HG03108 (cell line): ENCODE results near the gene MAP3K6.
A peak's percentile ranks its signal among the peaks of the same experiment; 100 is the strongest.
"Not testable (repeated sequence)": the region's sequence is repeated elsewhere in the genome, so short reads cannot be mapped to it uniquely, and the experiment has no call there.

Source experiments
- ATAC-seq: cut with Tn5 transposase; IDR thresholded peaks from one replicate; pipeline ENCODE4 v1.9.1; 2021; ENCODE audit warnings: moderate library complexity; ENCODE audit not compliant: unreplicated experiment

MAP3K6 gene

DNA sequence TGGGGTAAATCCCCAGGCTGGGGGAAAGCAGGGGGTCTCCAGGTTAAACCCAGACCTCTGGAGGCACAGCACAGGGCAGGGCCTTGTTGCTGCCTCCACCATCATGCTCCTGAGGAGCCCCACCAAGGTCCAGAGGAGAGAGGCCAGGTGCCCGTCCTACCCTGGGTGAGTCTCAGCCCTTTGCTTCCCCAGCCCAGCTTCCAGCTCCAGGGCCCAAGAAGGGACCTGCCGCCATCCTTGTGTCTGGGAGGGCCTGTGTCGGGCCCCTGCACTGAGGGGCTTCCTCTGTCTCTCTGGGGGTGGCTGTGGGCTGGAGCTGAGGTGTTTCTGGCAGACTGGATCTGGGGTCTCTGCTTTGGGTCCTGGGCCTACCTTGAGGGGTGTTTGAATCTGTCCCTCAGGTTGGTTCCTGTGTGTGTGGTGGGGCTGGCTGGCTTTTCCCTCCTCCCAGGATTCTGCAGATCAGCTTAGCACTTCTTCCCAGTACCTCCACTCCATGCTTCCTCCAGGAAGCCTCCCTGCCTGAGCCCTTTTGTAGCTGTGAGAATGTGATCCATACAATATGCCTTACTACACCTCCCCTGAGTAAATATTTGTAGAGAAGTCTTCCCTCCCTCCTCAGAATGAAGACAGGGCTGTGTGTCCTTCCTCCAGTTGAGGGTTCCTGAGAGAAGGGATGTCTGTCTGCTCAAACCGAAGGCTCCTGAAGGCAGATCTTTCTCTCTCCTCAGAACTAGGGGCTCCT lies 31.8 kb upstream of the MAP3K6 start:
- no peak for ATAC-seq

DNA sequence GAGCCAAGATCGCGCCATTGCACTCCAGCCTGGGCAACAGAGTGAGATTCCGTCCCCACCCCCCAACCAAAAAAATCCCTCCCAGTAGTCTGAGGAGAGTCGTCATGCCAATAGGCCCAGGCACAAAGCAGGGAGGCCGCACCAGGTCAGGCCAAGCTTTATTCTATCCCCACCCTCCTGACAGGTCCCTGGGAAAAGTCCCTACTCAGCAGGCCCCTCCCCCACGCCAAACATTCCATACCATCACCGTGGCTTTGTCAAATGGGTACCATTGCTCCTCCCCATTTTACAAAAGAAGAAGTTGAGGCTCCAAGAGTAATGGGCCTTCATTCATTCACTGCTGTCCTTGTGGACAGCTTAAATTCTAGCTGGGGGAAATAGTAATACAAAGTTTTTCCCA lies 31.0 kb upstream of the MAP3K6 start:
- ATAC-seq = no peak

DNA sequence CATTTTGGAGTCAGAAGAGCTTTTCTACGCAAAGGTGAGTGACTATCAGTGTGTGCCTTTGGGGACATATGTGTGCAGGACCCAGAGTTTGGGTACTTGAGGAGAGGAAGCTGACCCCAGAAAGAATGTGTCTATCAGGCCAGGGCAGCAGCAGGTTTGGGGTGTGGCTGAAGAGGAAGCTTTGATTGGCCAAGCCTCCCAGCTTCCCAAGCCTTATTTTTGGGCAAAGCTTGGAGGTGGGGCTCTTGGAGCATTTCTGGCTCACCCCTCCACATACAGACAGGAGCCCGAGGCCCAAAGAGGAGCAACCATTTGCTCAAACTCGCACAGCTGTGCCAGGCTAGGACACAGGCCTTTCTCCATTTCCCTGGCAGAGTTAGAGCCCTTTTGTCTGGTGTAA lies 30.3 kb upstream of the MAP3K6 start:
- no peak for ATAC-seq

DNA sequence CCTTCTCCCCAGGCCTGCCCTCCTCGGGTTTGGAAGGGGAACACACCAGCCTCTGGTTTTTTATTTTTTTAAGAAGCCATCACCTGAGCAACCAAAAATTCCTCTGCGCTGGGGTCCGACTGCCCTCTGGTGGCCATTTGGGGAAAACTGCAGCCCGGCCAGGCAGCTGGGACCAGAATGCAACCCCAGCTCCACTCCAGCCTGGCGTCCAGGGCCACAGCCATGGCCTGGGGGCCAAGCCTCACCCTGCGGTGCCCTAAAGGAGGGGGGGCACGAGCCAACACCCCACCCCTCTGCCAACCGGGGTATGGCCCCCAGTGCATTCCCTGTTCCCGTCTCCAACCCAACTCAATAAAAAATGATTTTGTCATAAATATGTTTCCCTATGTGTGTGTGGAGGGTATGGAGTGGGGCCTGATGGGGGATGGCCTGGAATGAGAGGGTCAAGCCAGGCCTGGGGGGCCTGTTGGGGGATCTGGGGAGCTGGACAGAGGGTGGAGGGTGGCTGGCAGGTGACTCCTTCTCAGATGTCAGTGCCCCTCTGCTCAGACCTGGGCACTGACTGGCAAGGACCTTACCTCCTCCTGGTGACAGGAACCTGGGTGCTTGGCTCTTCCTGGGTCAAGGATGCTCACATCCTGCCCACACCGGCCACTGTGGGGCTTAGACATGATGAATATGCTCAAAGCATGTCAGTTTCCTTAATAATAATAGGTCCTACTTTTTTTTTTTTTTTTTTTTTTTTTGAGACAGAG lies 28.9 kb upstream of the MAP3K6 start:
- ATAC-seq = no peak

DNA sequence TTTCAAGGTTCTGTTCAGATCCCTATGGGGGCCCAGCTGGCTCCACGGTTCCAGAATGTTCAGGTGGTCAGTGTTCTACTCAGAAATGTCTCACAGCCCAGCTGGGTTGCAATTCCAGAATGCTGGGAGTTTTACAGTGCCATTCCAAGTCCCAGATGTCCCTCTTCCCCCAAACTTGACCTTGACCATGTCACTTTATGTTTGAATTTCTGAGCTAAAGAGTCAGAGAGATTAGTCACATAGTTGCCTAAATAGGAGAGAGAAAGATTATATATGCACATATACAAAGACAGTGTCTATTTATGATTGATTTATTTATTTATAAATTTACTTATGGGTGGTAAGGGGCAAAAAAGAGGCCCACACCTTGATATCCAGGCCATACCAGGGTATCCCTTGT lies 28.2 kb upstream of the MAP3K6 start:
- no peak for ATAC-seq

DNA sequence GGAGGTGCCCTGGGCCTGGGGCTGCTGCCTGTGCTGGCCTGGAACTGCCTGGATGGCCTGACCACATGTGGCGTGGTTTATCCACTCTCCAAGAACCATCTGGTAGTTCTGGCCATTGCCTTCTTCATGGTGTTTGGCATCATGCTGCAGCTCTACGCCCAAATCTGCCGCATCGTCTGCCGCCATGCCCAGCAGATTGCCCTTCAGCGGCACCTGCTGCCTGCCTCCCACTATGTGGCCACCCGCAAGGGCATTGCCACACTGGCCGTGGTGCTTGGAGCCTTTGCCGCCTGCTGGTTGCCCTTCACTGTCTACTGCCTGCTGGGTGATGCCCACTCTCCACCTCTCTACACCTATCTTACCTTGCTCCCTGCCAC lies 27.5 kb upstream of the MAP3K6 start:
- ATAC-seq = no peak

DNA sequence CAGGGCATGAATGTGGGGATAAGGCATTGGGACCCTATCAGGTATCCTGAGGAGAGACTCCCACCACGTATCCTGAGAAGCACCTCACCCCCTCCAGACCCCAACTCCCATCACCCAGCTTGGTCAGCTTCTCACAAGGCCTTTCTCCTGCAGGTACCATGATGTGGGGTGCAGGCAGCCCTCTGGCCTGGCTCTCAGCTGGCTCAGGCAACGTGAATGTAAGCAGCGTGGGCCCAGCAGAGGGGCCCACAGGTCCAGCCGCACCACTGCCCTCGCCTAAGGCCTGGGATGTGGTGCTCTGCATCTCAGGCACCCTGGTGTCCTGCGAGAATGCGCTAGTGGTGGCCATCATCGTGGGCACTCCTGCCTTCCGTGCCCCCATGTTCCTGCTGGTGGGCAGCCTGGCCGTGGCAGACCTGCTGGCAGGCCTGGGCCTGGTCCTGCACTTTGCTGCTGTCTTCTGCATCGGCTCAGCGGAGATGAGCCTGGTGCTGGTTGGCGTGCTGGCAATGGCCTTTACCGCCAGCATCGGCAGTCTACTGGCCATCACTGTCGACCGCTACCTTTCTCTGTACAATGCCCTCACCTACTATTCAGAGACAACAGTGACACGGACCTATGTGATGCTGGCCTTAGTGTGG lies 27.0 kb upstream of the MAP3K6 start:
- ATAC-seq = no peak

DNA sequence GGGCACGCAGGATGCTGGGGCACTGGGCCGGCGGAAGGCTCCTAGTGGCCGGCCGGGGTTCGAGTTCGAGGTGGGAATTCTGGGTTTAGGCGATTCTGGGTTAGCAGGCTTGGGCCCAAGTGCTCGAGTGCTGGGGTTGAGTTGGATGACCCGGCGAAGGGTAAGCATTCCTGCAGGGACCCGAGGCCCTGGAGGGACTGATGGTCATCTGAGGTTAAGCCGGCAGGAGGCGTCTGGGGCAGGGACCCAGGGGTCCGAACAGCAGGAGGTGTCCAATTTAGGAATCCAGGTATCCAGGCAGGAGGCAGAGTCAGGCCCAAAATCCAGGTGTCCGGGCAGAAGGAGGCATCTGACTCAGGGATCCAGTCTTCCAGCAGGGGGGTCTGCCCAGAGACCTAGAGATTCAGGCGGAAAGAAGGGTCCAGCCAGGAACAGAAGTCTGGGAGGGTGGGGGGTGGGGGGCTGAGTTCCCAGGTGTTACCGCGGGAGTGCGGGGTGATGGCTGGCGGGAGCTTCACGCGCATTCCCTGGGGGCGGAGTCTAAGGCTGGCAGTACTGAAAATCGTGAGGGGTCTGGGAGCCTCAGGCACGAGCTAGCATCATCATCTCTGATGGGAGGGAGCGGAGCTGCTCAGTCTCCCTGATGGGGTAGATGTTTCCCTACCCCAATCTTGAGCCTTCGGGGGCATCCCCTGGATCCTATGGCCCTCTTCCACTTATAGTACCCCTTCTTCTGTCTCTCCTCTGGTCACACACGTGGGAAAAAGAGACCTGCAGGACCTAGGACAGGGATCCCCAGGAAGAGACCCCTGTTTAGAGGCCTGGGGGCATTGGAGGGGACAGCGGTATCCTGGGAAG lies 26.2 kb upstream of the MAP3K6 start:
- no peak for ATAC-seq

DNA sequence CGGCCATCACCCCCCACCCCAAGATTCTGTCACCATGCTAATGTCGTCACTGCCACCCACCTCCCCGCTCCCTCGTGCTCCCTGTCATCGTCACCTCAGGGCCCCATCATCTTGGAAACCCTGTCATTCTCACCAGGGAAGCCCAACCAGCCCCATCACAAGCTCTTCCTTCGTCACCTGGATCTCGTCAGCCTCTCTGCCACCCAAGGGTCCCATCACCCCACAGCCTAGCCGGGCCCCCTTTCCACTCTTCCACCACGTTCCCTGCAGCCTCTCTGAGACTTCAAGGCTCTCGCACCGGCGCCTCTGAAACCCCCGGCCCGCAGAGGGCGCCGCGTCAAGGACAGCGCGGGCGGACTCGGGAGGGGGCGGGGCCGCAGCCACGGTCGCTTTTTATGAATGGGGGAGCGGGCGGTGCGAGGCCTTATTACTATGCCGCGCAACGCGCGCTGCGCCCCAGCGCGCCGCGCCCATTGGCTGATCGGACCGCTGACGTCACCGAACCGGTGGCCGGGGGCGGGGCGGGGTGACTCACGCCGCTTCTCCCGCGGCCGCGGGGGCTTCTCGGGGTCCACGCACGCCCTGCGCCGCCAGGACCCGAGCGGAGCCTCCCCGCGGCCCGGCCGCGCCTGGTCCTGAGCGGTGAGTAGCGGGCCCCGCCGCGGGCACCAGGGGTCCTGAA lies 25.5 kb upstream of the MAP3K6 start, which contains the start of gene GPR3:
Gene GPR3 (plus strand): TSS at position 527 of the 682 bp plus-strand sequence. CDS start 1,177 bp downstream, outside the sequence.
- ATAC-seq = peak; percentile 75

DNA sequence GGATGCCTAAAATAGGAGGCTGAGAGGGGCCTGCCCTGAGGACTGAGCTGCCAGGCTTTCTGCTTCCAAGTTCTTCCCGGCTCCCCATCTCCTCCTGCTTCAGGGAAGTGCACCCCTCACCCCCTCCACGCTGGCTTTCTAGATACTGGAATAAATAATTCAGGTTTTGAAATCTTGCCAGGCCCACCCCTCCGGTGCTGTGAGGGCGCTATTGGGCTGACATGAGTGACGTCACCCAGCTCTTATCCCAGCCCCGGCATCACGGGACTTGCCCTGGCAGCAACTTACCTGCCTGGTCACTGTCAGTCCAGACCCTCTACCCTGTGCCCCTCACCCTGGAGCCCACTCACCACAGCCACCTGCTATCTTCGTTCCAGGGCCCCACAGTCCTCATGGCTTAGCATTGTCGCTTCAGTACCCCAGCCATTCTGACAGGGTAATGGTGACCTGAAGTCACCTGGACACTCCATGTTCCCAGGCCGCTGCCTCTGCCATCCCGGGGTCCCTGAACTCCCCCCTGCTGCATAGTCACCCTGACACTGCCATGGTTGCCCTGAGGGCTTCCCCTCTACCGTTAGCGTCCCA lies 24.8 kb upstream of the MAP3K6 start:
- no peak for ATAC-seq

DNA sequence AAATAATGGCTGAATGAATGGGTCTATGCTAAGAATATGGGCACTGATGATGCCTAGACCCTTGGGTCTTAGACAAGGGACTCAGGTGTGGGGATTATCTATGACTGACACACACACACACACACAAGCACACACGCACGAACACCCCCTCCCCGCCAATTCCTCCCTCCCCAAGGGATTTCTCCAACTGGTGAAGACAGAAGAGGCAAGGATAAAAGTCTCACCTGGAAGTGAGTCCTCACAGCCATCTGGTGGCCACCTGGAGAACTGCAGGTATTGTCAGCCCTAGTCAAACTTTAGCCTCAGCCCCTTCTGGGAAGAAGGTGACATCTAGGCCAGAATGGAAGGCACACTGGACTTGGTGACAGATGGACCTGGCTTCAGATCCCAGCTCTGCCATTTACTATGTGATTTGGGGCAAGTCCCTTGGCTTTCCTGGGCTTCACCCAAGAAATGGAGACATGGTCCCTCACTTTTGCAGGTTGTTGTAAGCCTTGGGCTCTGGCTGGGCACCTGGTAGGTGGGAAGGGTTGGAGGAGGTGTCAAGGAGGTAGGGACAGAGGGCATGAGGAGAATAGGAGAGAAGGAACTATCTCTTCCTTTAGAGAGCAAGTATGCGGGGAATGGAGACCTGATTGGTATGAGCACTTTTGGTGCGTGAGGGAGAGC lies 21.7 kb upstream of the MAP3K6 start:
- ATAC-seq = no peak

DNA sequence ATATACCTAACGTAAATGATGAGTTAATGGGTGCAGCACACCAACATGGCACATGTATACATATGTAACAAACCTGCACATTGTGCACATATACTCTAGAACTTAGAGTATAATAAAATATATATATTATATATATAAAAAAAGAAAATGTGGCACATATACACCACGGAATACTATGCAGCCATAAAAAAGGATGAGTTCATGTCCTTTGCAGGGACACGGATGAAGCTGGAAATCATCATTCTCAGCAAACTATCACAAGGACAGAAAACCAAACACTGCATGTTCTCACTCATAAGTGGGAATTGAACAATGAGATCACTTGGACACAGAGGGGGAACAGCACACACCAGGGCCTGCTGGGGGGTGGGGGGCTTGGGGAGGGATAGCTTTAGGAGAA lies 18.0 kb upstream of the MAP3K6 start:
- ATAC-seq = not testable (repeated sequence)

DNA sequence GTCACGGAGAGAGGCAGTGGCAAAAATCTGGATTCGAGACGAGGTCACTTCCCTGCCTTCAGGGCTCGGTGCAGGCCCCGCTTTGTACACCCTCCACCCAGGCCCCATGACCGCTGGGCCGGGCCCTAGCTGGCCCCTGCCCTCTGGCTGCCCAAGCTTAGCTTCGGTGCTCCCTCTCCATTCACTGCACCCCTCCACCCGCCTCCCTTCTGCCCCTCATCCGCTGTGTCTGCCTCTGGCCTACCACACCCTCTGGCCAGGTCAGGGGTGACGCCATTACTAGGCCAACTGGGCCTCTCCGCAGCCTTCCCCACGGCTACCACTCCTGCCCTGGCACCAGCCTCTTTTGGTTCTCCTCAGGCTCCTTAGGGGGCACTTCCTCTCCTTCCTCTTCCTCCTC lies 16.9 kb upstream of the MAP3K6 start:
- no peak for ATAC-seq

DNA sequence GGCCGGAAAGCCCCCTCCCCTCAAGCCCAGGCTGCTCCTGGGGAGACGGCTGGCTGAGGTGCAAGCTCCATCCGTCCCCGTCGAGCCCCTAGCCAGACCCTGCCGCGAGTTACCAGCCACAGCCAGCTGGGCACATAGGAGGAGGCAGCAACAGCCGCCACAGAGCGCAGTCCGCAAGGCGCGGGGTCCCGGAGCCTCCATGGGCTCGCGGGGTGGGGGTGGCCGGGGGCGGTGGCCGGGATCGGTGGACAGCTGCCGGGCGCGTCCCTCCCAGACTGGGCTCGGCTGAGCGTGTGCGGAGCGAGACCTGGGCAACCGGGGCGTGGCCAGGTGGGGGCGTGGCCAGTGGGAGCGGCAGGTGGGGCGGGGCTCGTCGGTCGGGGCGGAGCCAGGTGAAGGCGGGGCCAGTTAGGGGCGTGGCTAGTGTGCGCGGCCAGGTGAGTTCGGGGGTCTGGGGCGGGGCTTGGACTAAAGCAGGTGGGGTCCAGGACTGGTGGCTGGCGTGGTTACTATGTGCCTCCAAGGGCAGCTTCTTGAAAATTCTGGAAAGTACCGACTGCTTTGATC lies 16.4 kb upstream of the MAP3K6 start, which contains the start of gene CD164L2:
Gene CD164L2 (minus strand): TSS at position 295 of the 567 bp plus-strand sequence. CDS start 94 bp downstream, at position 201.
- no peak for ATAC-seq

DNA sequence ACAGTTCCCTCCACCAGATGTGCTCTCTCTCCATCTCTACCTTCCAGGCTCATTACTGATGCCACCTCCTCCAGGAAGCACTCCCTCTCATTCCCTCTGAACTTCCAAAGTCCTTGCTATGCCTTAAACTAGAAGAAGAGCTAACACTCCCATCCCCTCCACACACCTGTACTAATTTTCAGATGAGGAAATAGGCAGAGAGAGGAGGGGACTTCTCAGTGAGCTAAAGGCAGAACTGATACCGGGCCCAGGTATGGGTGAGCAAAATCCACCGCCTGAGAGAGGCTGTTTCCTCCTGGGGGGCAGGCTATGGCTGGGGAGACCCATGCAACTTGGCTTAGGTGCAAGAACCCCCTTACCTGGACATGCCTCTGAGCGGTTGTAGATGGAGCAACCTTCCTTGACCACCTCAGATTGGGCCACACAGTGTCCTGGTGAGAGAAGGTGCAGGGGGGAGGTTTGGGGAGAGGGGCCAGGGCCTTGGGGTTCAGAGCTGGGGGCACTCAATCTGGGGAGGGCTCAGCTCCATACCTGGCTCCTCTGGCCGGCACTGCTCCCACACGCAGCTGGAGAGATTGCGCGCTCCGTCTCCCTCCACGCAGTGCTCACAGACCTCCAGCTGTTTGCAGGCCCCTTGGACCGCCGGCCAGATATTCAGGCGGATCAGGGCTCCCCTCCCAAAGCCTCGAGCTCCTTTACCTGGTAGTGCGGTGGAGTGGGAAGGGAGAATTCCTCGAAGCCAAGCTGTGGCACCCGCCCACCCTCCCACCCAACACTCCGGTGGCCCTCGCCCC lies 15.4 kb upstream of the MAP3K6 start:
- ATAC-seq = no peak

DNA sequence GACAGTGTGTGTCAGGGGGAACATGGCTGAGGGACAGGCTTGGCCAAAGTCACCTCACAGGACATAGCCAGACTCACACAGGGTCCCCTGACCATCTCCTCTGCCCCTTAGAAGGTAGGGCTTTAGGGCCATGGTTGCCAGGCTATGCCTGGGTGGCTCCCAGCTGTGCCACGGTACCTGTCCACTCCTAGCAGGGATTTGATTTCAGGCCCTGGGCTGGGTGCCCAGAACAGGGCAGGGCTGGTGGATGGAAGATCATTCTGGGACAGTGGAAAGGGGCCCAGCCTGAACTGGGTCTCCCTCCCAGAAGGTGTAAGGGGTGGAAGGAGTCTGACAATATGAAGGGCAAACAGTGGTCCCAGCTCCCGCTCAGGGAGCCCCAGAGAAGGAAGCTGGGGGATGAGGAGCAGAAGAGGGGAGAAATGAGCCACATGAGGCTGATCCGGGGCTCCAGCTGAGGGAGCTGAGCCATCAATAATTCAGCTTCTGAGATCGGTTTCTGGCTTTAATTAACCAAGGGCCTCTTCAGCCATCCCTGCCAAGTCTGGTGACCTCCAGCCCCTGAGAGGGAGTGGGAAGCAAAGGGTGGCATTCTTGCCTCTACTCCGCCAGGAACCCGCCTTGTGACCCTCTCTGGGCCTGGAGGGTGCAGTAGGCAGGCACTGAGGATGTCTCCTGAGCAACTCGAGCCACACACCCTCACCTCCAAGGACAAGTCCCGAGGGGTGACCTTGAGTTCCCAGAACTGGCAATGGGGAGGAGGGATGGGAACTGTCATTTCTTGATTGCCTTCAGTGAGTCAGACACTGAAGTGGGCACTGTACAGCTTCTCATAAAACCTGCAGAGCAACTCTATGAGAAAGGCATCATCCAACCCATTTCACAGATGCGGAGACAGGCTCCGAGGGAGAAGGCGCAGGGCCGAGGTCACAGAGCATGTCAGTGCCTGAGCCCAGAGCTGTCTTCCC lies 14.3 kb upstream of the MAP3K6 start:
- no peak for ATAC-seq

DNA sequence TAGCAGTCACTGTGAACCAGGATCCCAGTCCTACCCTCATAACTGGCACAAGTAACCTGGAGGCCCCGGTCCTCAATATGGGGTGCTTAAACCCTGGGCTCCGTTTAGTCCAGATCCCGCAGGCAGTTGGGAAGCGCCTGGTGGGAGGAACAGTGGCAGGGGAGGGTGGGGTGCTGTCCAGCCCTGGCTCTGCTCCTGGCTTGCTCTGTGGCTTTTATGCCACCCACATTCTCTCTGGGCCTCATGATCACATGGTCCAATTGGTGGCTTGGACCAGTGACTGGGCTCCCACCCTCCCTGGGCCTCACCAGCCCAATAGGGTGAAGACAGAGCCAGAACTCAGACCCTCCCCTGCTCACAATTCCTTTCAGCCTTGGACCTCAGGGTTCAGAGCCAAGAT lies 13.5 kb upstream of the MAP3K6 start:
- ATAC-seq = no peak
